HFFc6 (cell line): ENCODE measurements around the gene UBAC2. TPM values are rescaled to one million over a fixed set of nuclear protein-coding genes. Genes with fewer than 3 reads are reported as not detected.

Source experiments
- DNase-seq: peaks from one replicate; pipeline ENCODE4 v3.0.0-alpha.2; 2018
- H3K27ac Mint-ChIP-seq: 2 replicates; pipeline ENCODE4 v1.8.0; 2020; ENCODE audit warnings: mild to moderate bottlenecking, mixed read lengths
- H3K27me3 Mint-ChIP-seq: 2 replicates; pipeline ENCODE4 v1.8.0; 2021; ENCODE audit warnings: mild to moderate bottlenecking, moderate library complexity, mixed read lengths; ENCODE audit not compliant: insufficient read depth
- H3K36me3 Mint-ChIP-seq: 2 replicates; pipeline ENCODE4 v1.8.0; 2021; ENCODE audit warnings: low read depth, mixed read lengths
- H3K4me1 Mint-ChIP-seq: 2 replicates; pipeline ENCODE4 v1.8.0; 2020; ENCODE audit warnings: low read depth, mixed read lengths
- H3K4me3 Mint-ChIP-seq: 2 replicates; pipeline ENCODE4 v1.8.0; 2020; ENCODE audit warnings: mild to moderate bottlenecking, moderate library complexity, mixed read lengths
- H3K9me3 Mint-ChIP-seq: 2 replicates; pipeline ENCODE4 v1.8.0; 2020; ENCODE audit warnings: mild to moderate bottlenecking, mixed read lengths
- total RNA-seq, 6 experiments: library from RNA; stranded (reverse); fragmentation: NEBNext Ultra II Directional; extraction: Animal tissue kit (Norgen Biotek cat#: 25700); gene quantifications; 2 replicates in 1 of 6; 3 replicates in 5 of 6; pipeline ENCODE4 v1.2.3, GENCODE V29; 2021
- TF ChIP-seq, protein P1 (sequence below): fragments of 200-600 bp; sonication (generic); IDR thresholded peaks from 2 replicates; pipeline ENCODE4 v1.5.0; 2021; ENCODE audit warnings: antibody characterized with exemption, mild to moderate bottlenecking

Gene UBAC2
- total RNA-seq, 6 experiments from 2014 or later = 38.8 to 53.5 (median 46.4) TPM

DNA sequence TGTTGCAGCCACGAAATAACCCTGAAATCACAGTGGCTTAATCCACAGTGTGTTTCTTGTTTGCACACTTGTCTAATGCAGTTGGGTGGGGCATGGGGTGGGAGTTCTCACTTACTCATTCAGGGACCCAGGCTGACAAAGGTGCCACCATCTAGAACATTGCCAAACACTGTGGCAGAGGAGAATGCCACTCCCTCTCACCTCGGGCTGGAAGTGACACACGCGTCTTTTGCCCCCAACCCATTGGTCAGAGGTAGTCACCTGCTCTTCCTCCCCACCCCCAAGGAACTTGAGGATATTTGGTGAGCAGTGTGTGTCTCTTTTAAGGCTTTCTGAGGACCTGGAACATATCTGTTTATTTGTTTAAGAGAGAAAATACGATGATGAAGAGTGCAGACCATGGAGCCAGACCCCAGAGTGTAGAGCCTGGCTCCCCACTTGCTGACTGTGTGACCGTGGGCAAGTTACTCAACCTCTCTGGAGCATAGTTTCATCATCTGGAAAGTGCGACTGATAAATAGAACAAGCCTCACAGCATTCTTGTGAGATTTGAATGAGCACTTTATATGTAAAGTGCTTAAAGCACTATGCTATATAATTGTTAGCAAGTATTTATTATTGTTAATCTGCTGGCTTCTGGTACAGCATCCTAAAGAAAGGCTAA is 89.2 kb downstream of the UBAC2 start:
- Mint-ChIP-seq H3K27me3 (no peaks in the 10 kb centered on the region; the same call in 1 of the 2 replicates), H3K36me3 (no peaks in the 10 kb centered on the region), H3K9me3 (no peaks in the 10 kb centered on the region), H3K4me1 (peaks cover 5% of the 10 kb centered on the region), H3K4me3 (no peak overlapping the region), H3K27ac (no peak overlapping the region)
- DNase-seq = no peak
- TF ChIP-seq, protein P1, sequence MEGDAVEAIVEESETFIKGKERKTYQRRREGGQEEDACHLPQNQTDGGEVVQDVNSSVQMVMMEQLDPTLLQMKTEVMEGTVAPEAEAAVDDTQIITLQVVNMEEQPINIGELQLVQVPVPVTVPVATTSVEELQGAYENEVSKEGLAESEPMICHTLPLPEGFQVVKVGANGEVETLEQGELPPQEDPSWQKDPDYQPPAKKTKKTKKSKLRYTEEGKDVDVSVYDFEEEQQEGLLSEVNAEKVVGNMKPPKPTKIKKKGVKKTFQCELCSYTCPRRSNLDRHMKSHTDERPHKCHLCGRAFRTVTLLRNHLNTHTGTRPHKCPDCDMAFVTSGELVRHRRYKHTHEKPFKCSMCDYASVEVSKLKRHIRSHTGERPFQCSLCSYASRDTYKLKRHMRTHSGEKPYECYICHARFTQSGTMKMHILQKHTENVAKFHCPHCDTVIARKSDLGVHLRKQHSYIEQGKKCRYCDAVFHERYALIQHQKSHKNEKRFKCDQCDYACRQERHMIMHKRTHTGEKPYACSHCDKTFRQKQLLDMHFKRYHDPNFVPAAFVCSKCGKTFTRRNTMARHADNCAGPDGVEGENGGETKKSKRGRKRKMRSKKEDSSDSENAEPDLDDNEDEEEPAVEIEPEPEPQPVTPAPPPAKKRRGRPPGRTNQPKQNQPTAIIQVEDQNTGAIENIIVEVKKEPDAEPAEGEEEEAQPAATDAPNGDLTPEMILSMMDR = no peak

GRCh38 chr13:99290894-99291293 is 90.2 kb downstream of the UBAC2 start:
- Mint-ChIP-seq H3K36me3 (no peaks in the 10 kb centered on the region), H3K27ac (no peak overlapping the region), H3K4me1 (peaks cover 9% of the 10 kb centered on the region), H3K9me3 (no peaks in the 10 kb centered on the region), H3K4me3 (no peak overlapping the region), H3K27me3 (no peaks in the 10 kb centered on the region; the same call in 1 of the 2 replicates)
- DNase-seq = no peak
- TF ChIP-seq, protein P1 = no peak

GRCh38 chr13:99293178-99293577 is 92.5 kb downstream of the UBAC2 start:
- Mint-ChIP-seq H3K9me3 (no peaks in the 10 kb centered on the region), H3K27me3 (no peaks in the 10 kb centered on the region), H3K4me3 (no peak overlapping the region), H3K4me1 (peaks cover 26% of the 10 kb centered on the region), H3K36me3 (no peaks in the 10 kb centered on the region), H3K27ac (no peak overlapping the region)
- DNase-seq = no peak
- TF ChIP-seq, protein P1 = no peak

DNA sequence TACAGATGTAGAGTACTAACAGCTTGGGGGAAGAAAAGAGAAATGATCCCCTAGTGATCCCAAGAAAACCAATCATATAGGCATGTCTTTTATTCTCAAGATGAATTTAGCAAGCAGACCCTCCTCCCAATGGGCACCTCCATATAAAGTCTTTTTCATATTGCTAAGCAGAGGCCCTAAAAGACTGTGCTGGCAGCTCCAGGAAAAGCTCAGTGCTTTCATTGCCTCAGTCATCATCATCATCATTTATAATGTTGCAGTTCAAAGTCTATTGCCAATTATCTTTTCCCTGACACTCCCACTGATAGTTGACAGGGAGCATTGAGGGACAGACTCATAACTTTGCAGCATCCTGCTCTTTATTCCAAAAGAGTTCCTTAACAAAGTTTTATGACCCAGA is 93.5 kb downstream of the UBAC2 start:
- TF ChIP-seq, protein P1 = no peak
- no peaks in the 10 kb centered on the region for H3K36me3 Mint-ChIP-seq
- no peak for DNase-seq
- peaks cover 25% of the 10 kb centered on the region for H3K4me1 Mint-ChIP-seq
- no peak overlapping the region for H3K4me3 Mint-ChIP-seq
- no peak overlapping the region for H3K27ac Mint-ChIP-seq
- no peaks in the 10 kb centered on the region for H3K27me3 Mint-ChIP-seq
- no peaks in the 10 kb centered on the region for H3K9me3 Mint-ChIP-seq

- DNase-seq = no peak
- no peak overlapping the region for H3K4me3 Mint-ChIP-seq
- no peaks in the 10 kb centered on the region for H3K27me3 Mint-ChIP-seq
- H3K9me3 Mint-ChIP-seq = no peaks in the 10 kb centered on the region
- no peak overlapping the region for H3K27ac Mint-ChIP-seq
- TF ChIP-seq, protein P1 = no peak
- H3K4me1 Mint-ChIP-seq = peaks cover 25% of the 10 kb centered on the region
- H3K36me3 Mint-ChIP-seq = no peaks in the 10 kb centered on the region
These were observed 94.3 kb downstream of the UBAC2 start for GRCh38 chr13:99294958-99295357.
